GM21447 (cell line): ENCODE results near the gene ZNF319.
"Not testable (repeated sequence)": the region's sequence is repeated elsewhere in the genome, so short reads cannot be mapped to it uniquely, and the experiment has no call there.

Experiments
- ATAC-seq: cut with Tn5 transposase; IDR thresholded peaks from one replicate; pipeline ENCODE4 v1.9.1; 2021; ENCODE audit not compliant: unreplicated experiment

ZNF319 gene

DNA sequence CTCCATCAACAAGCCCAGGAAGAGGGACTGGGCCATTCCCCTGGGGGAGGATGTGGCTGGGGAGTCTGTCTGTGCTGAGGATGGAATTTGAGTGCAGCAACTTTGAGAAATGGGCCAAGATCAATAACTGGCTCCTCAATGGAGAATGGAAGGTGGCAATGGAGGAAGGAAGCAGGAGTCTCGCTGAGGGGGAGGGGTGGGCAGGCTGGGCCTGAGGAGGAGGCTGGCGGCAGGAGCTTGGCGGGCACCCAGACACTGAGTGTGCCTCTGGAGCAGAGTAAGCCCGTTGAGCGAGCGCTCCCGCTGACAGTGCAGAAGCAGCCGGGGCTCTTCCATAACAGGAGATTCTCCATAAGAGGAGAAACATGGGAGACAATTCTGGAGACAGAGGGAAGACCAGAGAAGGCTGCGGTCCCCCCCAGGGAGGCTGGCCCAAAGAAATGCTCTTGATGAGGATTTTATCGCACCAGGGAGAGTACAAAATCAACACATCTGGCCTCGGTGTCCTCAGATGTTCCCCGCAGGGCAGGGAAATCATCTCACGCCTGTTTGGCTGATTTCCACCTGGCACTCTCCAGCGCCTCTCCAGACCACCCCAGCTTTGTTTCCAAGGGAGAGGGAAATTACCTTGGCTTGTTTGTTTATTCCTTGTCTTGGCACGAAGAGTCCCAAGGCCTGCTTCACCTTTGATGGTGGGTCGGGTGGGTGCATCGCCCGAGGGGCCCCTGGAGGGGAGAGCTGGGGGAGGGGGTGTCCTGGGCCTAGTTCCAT, 22.3 kb upstream of the ZNF319 start:
- no peak for ATAC-seq

DNA sequence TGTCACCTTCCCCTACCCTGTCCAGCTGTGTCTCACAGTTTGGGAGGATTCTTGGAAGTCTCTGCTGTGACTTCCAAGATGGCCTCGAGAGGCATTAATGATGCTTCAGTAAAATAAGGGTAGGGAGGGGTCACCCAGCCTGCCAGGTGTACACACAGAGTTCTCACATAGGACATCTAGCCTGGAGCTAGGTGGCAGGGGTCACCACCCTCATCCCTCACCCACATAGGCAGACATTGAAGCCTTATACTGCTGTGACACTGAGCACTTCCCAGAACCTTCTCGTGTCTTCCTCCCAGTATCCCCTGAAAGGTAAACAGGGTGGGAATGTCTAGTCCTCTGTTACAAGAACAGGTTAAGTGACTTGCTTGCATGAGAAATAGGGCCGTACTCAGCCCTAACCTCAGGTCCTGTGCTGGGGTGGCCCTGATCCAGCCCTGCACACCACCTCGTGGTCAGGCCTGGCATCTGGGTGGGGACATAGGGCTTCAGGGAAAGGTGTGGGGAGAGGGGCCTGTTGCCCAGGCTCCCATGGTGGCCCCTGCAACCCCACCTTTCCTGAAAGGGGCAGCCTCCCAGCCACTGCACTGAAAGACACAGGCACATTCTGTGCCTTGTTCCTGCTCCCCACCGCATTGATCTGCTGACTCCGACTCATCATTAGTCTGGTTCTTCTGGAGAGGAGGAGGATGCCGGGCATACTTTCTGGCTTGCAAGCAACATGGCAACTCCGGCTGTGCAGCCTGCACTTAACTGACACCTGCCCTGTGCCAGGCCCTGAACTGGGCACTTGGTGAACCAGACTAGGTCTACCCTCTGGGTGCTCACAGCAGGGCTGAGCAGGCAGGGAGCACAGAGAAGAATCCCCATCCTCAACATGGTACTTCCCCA, 21.4 kb upstream of the ZNF319 start:
- ATAC-seq, result no peak

DNA sequence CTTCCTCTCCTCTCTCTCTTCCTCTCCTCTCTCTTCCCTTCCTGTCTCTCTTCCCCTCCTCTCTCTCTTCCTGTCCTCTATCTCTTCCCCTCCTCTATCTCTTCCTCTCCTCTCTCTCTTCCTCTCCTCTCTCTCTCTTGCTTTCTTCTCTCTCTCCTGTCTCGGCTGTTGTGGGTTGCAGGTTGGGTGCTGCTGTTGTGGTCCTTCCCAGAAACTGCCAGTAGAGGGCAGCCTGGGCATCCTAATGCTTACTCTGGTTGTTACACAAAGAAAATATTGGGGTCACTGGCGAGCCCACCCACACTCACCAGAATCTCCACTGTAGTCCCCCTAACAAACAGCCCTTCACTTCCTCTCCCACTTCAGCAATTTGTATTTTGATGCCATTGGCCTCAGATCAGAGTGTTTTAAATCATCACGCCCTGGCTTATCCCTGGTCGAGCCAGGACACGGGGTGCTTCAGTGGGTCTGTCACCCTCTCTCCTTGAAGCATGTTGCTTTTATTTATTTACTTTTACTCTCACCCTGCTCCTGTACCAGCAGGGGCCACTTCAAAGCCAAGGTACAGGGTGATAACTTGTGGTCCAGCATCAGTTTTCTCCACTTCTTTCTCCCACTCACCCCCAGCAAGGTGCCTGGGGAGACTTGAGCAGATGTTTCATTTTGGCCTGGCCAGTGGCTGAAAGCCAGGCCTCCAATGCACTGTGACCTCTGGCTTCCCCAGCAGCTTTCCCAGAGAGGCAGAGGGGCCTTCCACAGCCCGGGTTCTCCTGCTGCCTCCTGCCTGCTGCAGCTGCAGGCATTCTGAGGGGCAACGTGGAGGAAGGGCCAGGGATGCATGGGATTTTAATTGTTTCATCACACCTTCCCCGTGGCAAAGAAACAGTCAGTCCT, 20.4 kb upstream of the ZNF319 start:
- peak; percentile 46 for ATAC-seq

DNA sequence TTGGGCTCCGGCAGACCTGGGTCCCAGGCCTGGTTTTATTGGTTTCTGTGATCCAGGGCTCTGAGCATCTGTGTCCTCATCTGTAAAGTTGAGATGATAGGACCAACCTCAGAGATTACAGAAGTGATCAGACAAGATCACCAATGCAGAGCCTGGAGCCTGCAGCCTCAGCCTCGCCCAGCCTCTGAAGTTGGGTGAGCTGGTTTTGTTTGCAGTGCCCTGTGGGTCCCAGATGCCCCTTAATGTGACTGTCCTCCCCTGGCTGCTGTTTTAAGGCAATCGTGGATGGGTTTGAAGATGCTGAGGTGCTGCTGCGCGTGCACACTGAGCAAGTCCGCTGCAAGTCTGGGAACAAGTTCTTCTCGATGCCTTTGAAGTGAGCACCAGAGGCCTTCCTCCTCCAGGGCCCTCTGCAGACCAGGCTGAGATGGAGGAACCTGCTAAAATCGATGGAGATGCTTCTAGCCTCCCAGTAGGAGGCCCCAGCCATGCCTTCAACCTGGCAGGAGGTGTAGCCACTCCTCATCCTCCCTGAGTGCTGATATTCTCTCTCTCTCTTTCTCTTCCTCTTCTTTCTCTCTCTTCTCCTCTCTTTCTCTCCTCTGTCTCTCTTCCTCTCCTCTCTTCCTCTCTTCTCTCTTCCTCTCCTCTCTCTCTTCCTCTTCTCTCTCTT, 19.5 kb upstream of the ZNF319 start:
- no peak for ATAC-seq

DNA sequence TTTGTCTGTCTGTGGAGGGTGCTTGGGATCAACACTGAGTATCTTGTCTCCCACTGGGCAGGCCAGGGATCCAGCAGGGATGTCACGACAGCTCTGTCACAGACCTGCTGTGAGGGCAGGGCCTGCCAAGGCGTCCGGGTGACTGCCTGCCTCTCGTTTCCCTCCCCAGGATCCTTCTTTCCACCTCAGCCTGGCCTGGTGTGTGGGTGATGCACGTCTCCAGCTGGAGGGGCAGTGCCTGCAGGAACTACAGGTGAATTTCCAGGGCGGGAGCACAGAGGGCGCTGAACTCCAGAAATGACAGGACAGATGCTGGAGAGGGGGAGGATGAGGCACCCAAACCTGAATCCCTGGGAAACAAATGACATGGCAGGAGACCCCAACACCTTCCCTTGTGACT, 18.3 kb upstream of the ZNF319 start:
- ATAC-seq, result no peak

DNA sequence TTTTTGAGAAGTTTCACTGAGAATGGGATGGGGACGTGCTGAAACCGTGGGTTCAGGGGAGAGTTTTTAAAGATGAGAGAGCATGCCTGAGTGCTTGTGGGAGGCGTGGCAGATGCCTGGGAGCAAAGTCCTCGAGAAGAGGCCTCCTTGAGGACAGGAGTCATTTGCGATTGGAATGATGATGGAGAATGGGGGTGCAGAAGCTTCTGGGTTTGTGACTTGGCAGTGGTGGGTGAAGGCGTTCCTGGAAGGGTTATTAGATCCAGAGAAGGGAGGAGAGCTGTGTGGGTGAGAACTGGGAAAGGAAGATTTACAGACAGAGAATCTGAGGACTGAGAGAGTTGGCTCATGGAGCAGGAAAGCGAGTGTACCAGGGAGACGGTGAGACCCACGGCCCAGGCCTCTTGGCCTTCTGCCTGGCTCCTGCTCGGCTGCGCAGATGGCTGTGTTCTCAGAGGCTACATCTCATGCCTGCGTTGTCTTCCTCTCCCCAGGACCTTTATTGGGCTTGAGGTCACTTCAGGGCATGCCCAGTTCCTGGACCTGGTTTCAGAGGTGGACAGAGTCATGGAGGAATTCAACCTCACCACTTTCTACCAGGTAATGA, 16.5 kb upstream of the ZNF319 start:
- no peak for ATAC-seq

DNA sequence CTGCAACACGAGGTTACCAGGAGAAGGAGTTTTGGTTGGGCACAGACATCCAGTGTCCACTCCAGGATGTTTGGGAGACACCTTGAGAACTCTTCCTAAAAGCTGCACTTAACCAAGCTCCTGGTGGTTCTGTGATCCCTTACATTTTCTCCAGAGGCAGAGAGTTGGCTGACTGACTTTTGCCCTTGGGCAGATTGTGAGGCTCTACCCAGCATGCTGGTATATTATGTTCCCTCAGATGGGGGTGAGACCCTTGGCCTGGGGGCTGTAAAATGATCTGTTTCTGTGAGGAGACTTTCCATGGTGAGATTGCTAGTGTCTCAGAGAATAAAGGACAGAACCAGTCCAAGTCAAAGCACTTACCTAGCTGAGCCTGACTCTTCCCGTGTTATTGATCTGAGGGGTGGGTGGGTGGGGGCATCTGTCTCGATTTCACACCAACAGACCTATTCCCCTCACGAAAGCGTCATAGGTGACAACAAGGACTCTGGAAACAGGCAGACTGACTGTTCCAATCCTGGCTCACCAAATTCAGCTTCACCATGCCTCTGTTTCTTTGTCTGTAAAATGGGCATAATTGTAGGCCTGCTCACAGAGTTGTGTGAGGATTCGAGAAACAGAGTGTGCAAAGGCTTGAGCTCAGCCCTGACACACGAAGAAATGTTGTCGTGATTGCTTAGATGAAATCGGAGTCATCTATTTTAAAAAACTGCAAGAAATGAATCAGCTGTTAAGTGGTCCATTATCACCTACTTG, 12.9 kb upstream of the ZNF319 start:
- ATAC-seq, result no peak

DNA sequence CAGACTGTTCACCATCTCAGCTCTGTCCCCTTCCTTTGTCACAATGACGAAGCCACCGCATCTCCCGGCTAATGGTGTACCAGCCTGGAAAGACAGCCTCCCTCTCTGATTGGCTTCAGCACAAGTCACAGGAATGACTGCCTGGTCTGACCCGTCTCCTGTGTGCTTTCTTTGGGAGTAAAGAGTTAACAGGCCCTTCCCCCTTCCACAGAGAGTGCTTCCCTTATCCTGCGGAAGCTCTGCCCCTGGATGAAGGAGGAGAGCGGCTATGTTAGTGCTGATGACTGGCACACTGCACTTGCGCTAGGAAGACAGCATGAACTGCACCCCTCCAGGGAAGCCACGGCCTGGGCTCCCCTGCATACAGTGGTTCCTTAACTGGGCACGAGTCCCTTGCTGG, 12.0 kb upstream of the ZNF319 start:
- no peak for ATAC-seq

DNA sequence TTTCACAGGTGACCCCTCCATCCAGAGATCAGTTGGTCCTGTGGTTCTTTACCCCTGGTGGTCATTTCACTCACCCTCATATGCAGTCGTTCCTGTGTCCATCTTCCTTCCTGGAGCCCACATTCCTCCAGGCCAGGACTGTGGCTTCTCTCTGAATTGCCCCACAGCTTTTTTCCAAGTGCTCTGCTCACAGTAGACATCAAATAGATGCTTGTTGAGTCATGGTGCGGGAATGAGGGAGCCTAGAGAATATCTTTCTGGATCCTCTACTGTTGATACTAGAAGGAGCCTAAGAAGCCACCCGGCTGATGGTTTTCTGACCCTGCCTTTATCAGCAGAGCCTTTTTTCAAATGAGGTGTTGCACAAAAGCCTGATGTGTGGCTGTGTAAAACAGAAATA, 11.2 kb upstream of the ZNF319 start:
- ATAC-seq, result no peak

DNA sequence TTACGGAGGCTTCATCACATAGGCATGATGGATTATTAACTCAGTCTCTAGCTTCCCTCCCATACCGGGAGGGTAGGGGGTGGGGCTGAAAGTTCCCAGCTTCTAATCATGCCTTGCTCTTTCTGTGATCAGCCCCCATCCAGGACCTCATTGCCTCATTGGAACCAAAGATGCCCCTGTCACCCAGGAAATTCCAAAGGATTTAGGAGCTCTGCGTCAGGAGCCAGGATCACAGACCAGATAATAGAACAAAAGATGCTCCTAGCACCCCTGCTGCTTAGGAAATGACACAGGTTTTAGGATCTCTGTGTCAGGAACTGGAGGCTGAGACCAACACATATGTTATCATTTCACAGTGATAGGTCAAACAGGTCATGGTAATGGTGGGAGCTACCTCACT, 10.4 kb upstream of the ZNF319 start:
- no peak for ATAC-seq

DNA sequence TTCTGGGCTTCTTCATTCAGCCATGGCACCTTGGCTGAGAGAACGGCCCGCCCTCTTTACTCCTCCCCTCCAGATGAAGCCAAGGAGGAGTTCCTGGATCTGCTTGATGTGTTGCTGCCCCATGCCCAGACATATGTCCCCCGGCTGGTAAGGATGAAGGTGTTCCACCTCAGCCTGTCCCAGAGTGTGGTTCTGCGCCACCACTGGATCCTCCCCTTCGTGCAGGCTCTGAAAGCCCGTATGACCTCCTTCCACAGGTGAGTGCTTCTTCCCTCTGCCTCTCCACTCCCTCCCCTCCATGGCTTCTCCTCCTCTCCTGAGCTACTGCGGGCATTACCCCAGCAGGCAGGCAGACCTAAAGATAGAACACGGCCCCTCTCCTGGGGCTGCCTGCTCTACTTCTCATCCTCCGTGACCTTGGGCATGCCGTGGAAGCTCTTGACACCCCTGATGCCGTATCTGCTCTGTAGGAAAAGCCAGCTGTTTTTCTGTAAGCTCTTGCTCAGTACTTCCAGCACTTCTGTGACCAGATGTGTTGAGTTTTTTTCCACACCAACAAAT, 9.5 kb upstream of the ZNF319 start:
- ATAC-seq, result no peak

DNA sequence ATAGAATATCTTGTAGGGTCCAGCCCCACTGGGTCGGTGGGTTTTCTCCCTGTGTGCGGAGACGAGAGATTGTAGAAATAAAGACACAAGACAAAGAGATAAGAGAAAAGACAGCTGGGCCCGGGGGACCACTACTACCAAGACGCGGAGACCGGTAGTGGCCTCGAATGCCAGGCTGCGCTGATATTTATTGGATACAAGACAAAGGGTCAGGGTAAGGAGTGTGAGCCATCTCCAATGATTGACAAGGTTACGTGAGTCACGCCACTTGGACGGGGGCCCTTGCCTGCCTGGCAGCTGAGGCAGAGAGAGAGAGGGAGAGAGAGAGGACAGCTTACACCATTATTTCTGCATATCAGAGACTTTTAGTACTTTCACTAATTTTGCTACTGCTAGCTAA, 4.3 kb upstream of the ZNF319 start:
- not testable (repeated sequence) for ATAC-seq

DNA sequence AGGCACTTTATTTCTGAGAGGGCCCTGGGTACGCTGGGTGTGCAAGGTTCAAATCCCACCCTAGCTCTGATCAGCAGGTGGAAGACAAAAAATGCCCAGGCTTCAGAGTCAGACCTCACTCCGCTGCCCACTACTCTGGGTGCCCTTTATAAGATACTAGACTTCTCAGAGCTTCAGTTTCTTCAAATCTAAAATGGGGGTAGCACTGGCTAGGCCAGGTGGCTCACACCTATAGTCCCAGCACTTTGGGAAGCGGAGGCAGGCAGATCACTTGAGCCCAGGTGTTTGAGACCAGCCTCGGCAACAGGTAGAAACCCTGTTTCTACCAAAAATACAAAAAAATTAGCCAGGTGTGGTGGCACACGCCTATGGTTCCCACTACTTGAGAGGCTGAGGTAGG, 2.5 kb upstream of the ZNF319 start:
- ATAC-seq, result no peak

DNA sequence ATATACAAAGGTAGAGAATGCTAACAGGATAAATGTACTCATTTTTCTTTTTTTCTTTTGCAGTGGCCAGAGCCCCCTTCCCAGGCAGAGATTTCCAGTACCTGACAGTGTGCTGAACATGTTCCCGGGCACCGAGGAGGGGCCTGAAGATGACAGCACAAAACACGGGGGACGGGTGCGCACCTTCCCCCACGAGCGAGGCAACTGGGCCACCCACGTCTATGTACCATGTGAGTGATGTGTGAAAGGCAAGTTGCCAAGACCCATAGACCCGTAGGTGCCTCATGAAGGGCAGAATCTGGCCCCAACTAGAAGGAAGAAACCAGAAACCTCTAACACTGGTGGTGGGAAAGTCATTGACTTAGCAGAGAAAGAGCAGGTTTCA, 1.9 kb upstream of the ZNF319 start:
- ATAC-seq, result no peak

DNA sequence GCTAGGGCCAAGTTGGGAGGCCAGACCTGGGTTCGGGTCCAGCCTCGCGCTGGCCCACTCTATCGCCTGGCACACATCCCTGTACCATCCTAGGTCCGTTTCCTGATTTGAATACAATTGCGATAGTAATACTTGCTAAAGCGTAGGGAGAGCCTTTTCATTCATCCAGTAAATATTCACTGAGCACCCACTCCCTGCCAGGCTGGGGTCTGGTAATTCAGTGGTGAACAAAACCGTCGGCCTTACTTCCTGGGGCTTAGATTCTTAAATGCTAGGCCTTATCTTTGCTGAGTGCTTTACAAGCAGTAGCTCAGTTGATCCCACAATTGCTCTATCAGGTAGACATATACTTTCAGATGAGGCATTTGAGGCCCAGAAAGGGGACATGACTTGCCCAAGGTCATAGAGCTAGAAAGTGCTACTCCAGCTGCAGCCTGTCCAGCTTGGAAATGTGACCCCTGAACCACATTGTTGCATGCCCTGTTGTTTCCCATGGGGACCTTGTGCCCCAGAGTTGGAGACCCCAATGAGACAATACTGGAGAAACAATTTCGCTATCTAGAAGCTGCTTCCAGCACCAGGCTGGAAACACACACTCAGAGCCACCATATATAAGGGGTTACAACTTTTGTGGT, 1.4 kb upstream of the ZNF319 start:
- peak; percentile 1 for ATAC-seq

DNA sequence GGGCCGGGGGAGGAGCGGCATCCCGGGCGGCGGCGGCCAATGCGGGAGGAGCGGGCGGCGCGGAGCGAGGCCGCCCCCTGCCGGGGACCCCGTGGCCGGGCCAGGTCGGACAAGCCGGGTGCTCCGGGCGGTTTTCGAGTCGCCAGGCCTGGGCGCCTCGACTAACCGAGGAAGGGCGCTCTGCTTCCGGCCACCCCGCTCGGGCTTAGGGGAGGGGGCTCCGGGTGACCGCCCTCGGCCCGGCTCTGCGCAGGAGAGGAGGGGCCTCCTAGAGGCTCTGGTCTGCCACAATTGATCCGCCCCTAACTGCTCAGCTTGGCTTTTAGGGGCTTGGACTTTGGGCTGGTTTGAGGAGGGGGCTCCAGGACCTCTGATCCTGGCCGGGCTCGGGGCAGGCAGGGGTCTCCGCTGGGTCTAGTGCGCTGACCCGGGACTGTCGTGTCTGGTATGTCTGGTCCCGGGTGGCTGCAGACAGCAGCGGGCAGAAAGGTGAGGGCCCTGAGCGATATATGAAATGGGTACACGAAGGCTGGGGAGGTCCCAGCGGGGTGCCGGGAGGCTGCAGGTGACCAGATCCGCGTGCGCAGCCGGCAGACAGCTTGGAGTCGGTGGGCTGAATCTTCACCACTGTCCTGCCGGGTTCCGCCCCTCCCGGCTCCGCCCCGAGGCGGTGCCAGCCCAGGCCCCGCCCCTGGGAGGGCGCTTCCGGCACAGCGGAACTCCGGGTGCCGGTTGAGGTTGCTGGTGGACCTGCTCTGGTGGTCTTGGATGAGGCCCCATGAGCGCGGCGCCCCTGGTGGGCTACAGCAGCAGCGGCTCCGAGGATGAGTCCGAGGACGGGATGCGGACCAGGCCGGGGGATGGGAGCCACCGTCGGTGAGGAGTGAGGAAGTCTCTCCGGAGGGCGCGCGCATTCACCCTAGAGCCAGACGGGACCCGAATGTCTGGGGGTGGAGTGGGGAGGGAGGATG, 519 bp upstream of the ZNF319 start, which contains the start of gene USB1:
Gene USB1 (plus strand): TSS at position 702 of the 971 bp plus-strand sequence. CDS start 77 bp downstream, at position 779.
- peak; percentile 82 for ATAC-seq

DNA sequence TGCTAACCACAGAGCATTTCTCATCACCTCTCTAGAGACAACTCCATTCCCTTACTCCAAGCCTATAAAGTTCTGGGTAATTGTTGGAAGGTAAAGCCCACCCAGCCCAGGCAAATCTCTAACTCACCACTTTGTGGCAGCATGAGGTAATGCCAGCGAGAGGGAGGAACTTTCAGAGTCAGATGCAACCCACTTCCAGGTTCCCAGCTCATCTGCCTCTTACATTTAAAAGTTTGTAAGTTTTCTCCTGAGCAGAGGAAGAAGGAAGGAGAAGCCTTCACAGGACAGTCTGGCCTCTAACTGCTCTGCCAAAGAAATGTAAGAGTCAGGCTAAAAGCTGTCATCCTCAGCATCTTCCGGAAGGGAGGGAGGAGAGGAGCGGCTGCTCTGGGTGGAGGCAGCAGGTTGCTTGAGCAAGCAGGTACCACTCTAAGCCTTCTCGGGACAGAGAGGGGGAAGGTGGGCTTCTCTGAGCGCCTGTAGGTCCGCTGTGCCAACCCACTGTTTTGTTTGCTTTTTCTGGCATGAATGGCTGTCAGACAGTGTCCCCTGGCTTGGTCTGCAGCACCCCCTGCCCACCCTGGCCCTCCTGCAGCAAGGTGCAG, 1.0 kb downstream of the ZNF319 start:
- no peak for ATAC-seq
